GM04503 (cell line): ENCODE data around the gene CSTPP1.
"Not testable (repeated sequence)": the region's sequence is repeated elsewhere in the genome, so short reads cannot be mapped to it uniquely, and the experiment has no call there.

Experiments
- DNase-seq: peaks from one replicate; pipeline ENCODE4 v3.0.0-alpha.2; 2012; ENCODE audit warnings: low read depth

Gene CSTPP1

DNA sequence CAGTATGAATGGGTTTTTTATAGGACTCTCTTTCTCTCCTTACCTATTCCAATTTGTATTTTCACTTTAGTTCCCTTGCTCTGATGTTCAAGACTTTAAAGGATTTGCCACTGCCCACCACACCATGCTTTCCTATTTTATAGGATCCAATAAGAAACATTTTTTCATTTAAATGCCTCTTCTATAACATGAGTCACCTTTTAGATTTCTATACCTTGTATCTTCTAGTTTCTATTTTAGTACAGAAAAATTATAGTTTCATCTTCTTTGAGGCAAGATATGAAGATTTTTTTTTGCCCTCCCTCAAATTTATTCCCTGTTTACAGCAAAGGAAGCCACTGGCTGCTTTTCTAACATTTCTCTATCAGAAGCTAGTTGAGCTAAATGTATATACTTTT, 163.4 kb downstream of the CSTPP1 start:
- DNase-seq: no peak

- no peak for DNase-seq
Observed at GRCh38 chr11:47101406-47101805, 164.8 kb downstream of the CSTPP1 start.

GRCh38 chr11:47104261-47104950, 167.8 kb downstream of the CSTPP1 start:
- peak; percentile 60 for DNase-seq

GRCh38 chr11:47105541-47105940, 169.0 kb downstream of the CSTPP1 start:
- DNase-seq: no peak

- no peak for DNase-seq
Observed at GRCh38 chr11:47105974-47106373, 169.4 kb downstream of the CSTPP1 start.

GRCh38 chr11:47106798-47107411, 170.3 kb downstream of the CSTPP1 start:
- no peak for DNase-seq

- no peak for DNase-seq
Observed at GRCh38 chr11:47107744-47108143, 171.2 kb downstream of the CSTPP1 start.

DNA sequence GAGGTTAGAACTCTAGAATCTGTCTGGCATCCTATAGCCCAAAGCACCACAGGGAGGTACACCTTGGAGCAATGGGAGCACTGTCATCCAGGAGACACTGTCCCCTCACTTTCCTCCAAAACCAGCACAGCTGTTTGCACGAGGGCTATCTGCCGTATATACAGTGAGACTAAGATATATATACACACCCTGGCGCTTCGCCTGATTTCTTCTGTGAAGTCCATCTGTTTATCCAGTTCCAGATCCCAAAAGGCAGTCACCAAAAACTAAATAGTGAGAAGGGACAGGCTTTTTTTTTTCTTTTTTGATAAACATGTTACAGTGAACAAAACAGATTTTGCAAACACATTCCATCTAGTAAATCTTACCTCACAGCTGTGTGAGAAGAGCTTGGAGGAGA, 171.7 kb downstream of the CSTPP1 start:
- no peak for DNase-seq

GRCh38 chr11:47109051-47109726, 172.6 kb downstream of the CSTPP1 start:
- DNase-seq: no peak

DNA sequence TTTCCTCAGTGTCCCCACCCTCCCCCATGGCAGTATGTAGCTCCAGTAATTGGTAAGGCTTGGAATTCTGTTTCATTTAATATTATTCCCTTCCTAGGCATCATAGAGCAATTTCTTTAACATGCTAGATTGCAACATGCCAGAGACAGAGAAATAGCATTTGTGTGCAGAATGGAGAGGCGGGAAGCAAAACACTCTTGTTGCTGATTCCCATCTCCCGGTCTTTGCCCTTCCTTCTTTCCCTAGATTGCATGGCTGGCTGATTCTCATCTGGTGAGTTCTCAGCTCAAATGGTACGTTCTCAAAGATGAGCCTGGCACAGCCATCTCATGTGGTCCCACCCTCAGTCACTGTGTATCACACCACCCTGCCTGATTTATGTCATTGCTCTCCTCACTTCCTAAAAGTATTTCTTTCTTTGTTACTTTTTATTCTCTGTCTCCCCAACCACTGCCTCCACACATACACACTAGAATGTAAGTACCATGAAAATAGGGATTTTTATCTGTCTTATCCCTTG, 173.2 kb downstream of the CSTPP1 start:
- no peak for DNase-seq

GRCh38 chr11:47111318-47111804, 174.8 kb downstream of the CSTPP1 start:
- DNase-seq: no peak

- DNase-seq: not testable (repeated sequence)
Observed at GRCh38 chr11:47112941-47113340, 176.4 kb downstream of the CSTPP1 start.

- DNase-seq: not testable (repeated sequence)
Observed at GRCh38 chr11:47118958-47119688, 182.6 kb downstream of the CSTPP1 start.

DNA sequence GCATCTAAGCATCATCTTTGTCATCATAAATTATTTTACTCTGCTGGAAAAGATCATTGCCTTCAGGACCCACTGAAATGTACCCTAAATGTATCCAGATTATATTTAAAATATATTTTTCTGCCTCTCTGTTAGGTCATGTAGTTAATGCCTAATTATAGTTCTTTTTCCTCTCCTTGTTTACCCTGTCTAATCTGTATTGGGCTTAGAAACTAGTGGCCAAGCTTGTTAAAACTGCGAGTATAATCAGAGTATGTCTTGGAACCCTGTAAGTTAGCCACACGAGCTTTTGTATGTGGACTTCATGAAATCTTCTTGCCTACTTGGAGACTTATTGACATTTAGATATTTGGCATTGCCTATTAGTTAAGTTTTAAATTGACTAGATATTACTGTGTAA, 184.5 kb downstream of the CSTPP1 start:
- no peak for DNase-seq

GRCh38 chr11:47121731-47122130, 185.2 kb downstream of the CSTPP1 start:
- no peak for DNase-seq

- no peak for DNase-seq
Observed at GRCh38 chr11:47123094-47123493, 186.5 kb downstream of the CSTPP1 start.

DNA sequence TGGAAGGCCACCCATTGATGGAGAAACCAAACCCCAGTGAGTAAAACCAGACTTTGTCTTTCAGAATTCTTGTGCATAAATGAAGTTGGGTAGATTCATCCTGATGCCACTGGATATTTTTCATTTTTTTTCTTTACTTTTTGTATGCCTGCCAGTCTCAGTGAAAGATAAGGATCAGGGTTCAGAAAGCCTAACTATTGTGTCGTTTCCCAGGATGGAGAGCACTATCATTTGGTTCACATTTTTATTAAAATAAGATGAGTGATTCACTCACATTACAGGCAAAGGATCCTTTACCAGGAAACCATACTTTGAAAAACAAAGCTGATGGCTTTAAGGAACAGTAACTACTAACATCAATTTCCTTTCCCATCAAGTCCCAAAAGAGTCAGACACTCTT, 188.1 kb downstream of the CSTPP1 start:
- no peak for DNase-seq

DNA sequence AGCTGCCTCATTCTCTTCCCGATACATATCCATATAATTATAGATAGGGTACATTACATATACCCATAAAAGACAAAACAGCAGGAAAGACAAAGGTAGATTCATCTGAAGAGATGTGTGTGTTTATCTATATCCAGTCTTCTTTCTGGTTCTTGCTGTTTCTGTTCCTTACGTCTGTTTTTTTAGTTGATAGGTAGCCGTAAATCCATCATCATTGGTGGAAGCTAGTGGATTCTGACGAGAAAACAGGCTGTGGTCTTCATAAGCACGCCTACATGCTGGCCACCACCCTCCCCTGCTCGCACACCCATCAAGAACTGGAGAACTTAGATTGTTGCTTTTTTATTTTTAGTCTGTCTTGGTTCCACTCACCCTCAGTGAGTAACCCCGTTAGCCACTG, 188.5 kb downstream of the CSTPP1 start:
- DNase-seq: no peak

DNA sequence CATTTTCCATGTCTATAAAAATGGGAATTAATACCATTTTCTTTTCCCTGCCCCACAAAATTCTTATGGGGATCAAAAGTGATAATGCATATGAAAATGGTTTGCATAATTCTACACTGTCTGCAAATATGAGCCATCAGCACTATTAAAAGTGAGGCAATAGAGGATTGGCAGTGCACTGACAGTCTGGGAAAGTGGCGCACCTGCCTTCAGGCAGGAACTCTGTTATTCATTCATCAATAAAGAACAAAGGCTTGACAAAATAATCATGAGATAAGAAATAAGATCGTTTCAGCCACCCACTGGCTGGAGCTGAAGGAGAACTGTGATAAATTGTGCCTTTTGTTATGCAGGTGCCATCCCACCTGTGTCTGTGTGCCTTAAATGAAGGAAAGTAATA, 190.7 kb downstream of the CSTPP1 start:
- DNase-seq: no peak

GRCh38 chr11:47130543-47130942, 194.0 kb downstream of the CSTPP1 start:
- DNase-seq: no peak

- DNase-seq: no peak
Observed at GRCh38 chr11:47131136-47131535, 194.6 kb downstream of the CSTPP1 start.

DNA sequence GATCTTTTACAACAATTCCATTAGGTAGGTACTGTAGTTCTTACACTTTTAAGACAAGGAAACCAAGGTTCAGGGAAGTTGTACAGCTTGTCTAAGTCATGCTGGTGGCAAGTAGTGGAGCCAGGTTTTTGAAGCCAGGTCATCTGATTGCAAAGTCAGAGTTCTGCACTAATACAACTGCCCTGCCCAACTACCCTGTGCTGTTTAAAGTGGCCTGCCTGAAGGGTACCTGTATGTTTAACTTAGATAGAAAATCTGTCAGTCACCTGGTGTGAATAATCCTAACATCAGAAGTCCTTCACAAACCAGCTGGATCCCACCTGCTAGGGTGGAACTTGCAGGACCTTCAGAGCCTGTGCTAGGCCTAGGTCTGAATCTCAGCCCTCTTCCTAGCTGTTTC, 195.9 kb downstream of the CSTPP1 start:
- DNase-seq: no peak
